ENCODE data around the gene ERBIN.

Gene ERBIN

DNA sequence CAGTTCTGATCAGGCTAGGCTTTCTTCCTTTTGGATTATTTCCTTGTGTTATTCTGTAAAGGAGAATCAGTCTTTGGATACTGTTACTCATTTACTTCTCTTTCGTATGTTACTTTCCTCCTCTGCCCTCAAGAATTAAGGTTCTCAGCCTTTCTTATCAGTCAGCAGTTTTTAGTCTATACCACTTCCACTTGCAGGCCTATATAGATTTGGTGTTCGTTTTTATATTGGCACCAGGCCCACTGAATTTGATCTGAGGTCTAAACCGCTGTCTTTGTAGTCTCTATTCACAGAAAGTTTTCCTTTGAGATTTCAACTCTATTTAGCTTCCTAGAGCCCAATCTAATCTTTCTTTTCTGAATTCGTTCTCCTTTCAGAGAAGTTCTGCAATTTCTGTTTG is 62.8 kb downstream of the ERBIN start:
- TF ChIP-seq, protein P1, sequence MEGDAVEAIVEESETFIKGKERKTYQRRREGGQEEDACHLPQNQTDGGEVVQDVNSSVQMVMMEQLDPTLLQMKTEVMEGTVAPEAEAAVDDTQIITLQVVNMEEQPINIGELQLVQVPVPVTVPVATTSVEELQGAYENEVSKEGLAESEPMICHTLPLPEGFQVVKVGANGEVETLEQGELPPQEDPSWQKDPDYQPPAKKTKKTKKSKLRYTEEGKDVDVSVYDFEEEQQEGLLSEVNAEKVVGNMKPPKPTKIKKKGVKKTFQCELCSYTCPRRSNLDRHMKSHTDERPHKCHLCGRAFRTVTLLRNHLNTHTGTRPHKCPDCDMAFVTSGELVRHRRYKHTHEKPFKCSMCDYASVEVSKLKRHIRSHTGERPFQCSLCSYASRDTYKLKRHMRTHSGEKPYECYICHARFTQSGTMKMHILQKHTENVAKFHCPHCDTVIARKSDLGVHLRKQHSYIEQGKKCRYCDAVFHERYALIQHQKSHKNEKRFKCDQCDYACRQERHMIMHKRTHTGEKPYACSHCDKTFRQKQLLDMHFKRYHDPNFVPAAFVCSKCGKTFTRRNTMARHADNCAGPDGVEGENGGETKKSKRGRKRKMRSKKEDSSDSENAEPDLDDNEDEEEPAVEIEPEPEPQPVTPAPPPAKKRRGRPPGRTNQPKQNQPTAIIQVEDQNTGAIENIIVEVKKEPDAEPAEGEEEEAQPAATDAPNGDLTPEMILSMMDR (IDR thresholded peaks at IDR 0.05; ENCODE audit: insufficient read depth, missing control alignments): no peak
- DNase-seq (ENCODE audit: insufficient read length, low spot score) (no peak), FAIRE-seq (no peak)

DNA sequence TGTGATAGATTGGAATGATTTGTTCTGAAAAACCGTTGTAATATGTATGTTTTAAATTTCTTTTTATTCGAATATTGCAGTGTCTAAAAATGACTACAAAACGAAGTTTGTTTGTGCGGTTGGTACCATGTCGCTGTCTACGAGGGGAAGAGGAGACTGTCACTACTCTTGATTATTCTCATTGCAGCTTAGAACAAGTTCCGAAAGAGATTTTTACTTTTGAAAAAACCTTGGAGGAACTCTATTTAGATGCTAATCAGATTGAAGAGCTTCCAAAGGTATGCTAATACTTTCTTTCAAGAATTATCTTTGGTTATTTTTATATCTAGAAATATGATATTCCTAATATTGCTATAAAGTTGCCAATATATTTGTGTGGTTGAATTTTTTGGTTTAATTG is 66.3 kb downstream of the ERBIN start:
- no peak for FAIRE-seq
- TF ChIP-seq, protein P1 (IDR thresholded peaks at IDR 0.05; ENCODE audit: insufficient read depth, missing control alignments): no peak
- DNase-seq (ENCODE audit: insufficient read length, low spot score): no peak

DNA sequence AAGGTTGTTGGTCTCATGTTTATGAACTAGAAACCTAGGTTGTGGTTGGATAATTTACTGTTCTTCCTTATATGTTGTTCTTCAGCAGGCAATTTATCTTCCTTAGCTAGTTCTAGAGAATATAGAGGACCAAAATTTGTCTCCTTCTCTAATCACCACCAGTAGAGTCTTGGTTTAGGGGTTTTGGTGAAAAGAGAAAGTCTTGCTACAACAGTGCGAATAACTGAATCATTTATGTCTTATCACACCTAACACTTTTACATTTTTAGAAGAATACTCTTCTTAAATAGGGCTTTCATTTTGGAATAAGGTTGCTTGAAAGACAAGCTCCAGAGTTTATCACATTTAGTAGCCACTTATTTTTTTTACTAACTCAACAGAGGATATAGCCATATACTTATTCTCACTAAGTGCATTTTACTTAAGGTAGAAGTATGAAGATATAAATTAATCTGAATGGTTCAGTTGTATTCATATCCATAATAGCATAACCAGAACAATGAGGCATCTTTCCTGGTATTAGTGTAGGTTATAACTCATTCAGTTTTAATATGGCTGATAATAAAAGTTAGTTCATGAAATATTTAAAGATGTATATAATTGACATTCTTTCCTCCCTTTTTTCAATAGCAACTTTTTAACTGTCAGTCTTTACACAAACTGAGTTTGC is 67.9 kb downstream of the ERBIN start:
- no peak for FAIRE-seq
- no peak for DNase-seq (ENCODE audit: insufficient read length, low spot score)
- TF ChIP-seq, protein P1 (IDR thresholded peaks at IDR 0.05; ENCODE audit: insufficient read depth, missing control alignments): no peak

DNA sequence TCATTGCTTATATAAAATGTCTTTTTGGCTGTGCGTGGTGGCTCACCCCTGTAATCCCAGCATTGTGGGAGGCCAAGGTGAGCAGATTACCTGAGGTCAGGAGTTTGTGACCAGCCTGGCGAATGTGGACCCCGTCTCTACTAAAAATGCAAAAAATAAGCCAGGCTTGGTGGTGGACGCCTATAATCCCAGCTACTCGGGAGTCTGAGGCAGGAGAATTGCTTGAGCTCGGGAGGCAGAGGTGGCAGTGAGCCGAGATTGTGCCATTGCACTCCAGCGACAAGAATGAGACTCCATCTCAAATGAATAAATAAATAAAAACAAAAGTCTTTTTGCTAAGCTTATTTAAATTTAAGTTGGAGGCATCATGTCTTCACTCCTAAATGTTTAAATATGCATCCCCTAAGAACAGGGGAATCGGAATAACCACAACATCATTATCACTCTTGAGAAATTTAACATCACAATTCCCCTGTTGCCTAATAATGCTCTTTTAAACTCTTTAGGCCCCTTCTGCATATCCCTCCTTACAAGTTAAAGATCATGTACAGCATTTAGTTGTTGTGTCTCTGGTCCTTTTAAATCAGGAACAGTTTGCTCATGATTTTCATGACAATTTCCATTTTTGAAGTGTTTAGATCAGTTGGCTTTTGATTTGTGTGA is 72.8 kb downstream of the ERBIN start:
- TF ChIP-seq, protein P1 (IDR thresholded peaks at IDR 0.05; ENCODE audit: insufficient read depth, missing control alignments): no peak
- DNase-seq (ENCODE audit: insufficient read length, low spot score) (no peak), FAIRE-seq (no peak)

DNA sequence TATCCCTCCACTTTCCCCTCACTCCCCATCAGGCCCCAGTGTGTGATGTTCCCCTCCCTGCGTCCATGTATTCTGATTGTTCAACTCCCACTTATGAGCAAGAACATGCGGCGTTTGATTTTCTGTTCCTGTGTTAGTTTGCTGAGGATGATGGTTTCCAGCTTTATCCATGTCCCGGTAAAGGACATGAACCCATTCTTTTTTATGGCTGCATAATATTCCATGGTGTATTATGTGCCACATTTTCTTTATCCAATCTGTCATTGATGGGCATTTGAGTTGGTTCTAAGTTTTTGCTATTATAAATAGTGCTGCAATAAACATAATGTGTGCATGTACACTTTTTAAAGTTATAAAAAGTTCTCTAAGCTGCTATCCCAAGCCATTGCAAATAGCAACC is 75.6 kb downstream of the ERBIN start:
- FAIRE-seq (no peak), DNase-seq (ENCODE audit: insufficient read length, low spot score) (no peak)
- TF ChIP-seq, protein P1 (IDR thresholded peaks at IDR 0.05; ENCODE audit: insufficient read depth, missing control alignments): no peak

DNA sequence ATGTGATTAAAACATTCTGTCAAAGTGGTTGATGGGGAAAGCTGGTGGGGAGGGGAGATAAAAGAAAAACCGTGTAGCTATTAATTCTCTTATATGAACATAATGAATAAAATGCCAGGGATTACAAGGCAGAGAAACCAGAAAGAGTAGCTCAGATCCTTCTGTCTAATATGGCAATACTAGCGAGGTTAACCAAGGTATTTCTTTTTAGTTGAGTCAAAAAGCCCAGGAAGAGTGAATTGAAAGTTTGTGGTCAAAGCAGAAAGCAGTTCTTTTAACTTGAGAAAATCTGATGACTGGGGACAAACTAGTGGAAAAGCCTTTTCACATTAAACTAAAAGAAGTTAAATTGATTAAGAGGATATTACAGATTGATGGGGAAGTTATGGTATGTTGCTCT is 76.0 kb downstream of the ERBIN start:
- DNase-seq (ENCODE audit: insufficient read length, low spot score) (no peak), FAIRE-seq (no peak)
- TF ChIP-seq, protein P1 (IDR thresholded peaks at IDR 0.05; ENCODE audit: insufficient read depth, missing control alignments): no peak

DNA sequence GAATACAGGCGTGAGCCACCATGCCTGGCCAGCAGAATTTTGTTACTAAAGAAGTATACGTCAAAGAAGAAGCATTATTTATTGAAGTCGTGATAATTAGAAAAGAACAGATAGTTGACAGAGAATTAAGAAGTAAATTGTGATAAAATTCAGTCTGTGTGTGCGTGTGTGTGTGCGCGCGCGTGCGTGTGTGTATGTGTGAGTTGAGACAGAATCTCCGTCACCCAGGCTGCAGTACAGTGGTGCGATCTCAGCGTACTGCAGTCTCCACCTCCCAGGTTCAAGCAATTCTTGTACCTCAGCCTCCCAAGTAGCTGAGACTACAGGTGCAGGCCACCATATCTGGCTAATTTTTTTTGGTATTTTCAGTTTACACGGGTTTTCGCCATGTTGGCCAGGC is 77.8 kb downstream of the ERBIN start:
- TF ChIP-seq, protein P1 (IDR thresholded peaks at IDR 0.05; ENCODE audit: insufficient read depth, missing control alignments): no peak
- no peak for FAIRE-seq
- DNase-seq (ENCODE audit: insufficient read length, low spot score): no peak

Data from D721Med (cell line).